ENCODE results near the gene C3orf22.

C3orf22 gene

GRCh38 chr3:126569390-126569975 lies 10.8 kb upstream of the C3orf22 start:
- DNase-seq (ENCODE audit: insufficient read length, low spot score), result no peak
- no peak for FAIRE-seq
- TF ChIP-seq, protein P1, sequence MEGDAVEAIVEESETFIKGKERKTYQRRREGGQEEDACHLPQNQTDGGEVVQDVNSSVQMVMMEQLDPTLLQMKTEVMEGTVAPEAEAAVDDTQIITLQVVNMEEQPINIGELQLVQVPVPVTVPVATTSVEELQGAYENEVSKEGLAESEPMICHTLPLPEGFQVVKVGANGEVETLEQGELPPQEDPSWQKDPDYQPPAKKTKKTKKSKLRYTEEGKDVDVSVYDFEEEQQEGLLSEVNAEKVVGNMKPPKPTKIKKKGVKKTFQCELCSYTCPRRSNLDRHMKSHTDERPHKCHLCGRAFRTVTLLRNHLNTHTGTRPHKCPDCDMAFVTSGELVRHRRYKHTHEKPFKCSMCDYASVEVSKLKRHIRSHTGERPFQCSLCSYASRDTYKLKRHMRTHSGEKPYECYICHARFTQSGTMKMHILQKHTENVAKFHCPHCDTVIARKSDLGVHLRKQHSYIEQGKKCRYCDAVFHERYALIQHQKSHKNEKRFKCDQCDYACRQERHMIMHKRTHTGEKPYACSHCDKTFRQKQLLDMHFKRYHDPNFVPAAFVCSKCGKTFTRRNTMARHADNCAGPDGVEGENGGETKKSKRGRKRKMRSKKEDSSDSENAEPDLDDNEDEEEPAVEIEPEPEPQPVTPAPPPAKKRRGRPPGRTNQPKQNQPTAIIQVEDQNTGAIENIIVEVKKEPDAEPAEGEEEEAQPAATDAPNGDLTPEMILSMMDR (IDR thresholded peaks at IDR 0.05; ENCODE audit: insufficient read depth, missing control alignments), result no peak

GRCh38 chr3:126568776-126569342 lies 10.1 kb upstream of the C3orf22 start:
- DNase-seq (ENCODE audit: insufficient read length, low spot score) (no peak), FAIRE-seq (no peak)
- TF ChIP-seq, protein P1 (IDR thresholded peaks at IDR 0.05; ENCODE audit: insufficient read depth, missing control alignments), result no peak

DNA sequence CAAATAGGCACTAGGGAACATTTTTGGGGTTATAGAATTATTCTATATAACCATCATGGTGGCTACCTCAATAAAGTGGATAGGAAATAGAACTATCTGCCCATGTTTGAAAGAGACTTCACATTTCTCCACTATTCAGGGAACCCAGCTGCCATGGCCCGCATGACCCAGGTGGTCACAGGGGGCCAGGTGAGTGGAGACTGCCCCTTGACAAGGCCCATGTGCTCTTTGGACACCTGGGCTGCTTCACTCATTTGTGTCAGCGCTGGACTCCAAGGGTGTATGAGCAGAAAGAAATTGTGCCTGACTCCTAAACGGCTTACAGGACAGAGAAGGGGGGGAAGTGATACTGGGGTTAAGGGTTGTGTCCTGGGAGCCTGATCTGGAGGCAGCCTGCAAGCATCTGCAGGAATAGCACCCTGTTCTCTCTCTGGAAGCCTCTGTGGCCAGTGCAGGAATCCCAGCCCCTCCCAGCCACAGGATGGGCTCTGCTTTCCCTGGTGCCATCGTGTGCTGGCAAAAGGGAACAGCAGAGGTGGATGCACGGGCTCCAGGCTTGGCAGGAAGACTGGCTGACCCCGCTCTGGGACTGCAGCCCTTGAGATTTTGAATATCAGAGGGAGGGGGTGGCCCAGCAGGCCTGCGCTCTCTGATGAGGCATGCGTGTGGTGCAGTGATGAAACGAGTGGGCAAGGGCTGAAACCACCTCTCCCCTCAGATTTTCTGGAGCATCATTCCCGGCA lies 9.1 kb upstream of the C3orf22 start:
- FAIRE-seq (no peak), DNase-seq (ENCODE audit: insufficient read length, low spot score) (no peak)
- TF ChIP-seq, protein P1 (IDR thresholded peaks at IDR 0.05; ENCODE audit: insufficient read depth, missing control alignments), result no peak

DNA sequence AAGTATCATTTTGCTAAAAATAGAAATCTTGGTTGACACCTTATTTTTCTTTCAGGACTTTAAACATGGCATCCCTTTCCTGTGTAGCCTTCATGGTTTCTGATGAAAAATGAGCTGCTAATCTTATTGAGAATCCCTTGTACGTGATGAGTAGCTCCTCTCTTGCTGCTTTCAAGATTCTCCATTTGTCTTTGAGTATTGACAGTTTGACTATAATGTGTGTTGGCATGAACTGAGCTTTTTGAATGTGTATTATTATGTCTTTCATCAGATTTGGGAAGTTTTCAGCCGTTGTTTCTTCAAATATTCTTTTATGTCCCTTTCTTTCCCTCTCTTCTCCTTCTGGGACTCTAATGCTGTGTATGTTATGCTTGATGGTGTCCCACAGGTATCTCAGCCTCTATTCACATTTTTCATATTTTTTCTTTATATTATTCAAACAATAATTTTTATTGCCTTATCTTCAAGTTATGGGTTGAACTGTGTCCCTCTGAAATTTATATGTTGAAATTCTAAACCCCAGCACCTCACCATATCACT lies 4.1 kb upstream of the C3orf22 start:
- FAIRE-seq (no peak), DNase-seq (ENCODE audit: insufficient read length, low spot score) (no peak)
- TF ChIP-seq, protein P1 (IDR thresholded peaks at IDR 0.05; ENCODE audit: insufficient read depth, missing control alignments), result no peak

DNA sequence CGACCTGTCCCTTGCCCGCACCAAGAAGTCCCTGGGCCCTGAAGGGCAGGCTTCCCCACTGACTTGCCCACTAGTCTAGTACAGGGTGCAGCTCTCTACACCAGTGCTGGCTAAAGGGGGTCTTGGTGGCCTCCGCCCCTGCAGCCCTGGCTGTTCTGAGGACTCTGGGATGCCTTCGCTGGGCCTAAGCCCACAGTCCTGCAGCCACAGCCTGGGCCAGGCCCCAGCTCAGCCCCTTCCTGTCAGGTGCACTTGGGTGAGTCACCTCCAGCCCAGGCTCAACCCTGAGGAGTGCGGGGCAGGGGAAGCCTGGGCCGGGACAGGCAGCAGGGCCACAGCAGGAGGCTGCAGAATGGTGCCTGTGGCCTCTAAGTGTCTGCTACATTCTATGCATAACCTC lies 971 bp downstream of the C3orf22 start:
- FAIRE-seq (no peak), DNase-seq (ENCODE audit: insufficient read length, low spot score) (no peak)
- TF ChIP-seq, protein P1 (IDR thresholded peaks at IDR 0.05; ENCODE audit: insufficient read depth, missing control alignments), result no peak

GRCh38 chr3:126557415-126557745 lies 1.4 kb downstream of the C3orf22 start:
- FAIRE-seq (no peak), DNase-seq (ENCODE audit: insufficient read length, low spot score) (no peak)
- TF ChIP-seq, protein P1 (IDR thresholded peaks at IDR 0.05; ENCODE audit: insufficient read depth, missing control alignments), result no peak
